Ascending aorta (tissue), 2 donors: Measurements from ENCODE around the gene RNF217. TPM values are rescaled to one million over a fixed set of nuclear protein-coding genes. Genes with fewer than 3 reads are reported as not detected.

Experiments used
- DNase-seq, 2 donors: peaks; one replicate each; pipeline ENCODE4 v3.0.0-alpha.2; 2019; ENCODE audit warnings: low spot score in 2 of 2
- H3K27ac ChIP-seq, 2 donors: fragments of 200-600 bp; sonication (generic); one replicate each; pipeline ENCODE4 v1.5.1; 2016 to 2017; ENCODE audit warnings: mild to moderate bottlenecking in 1 of 2
- H3K27me3 ChIP-seq: fragments of 200-600 bp; sonication (generic); one replicate; pipeline ENCODE4 v1.5.1; 2017
- H3K36me3 ChIP-seq, 2 donors: fragments of 200-600 bp; sonication (generic); one replicate each; pipeline ENCODE4 v1.5.1; 2016
- H3K4me1 ChIP-seq, 2 donors: fragments of 200-600 bp; sonication (generic); one replicate each; pipeline ENCODE4 v1.5.1; 2016 to 2017; ENCODE audit warnings: mild to moderate bottlenecking in 1 of 2
- H3K4me3 ChIP-seq, 2 donors: fragments of 200-600 bp; sonication (generic); one replicate each; pipeline ENCODE4 v1.5.1; 2016 to 2017; ENCODE audit warnings: mild to moderate bottlenecking in 1 of 2
- H3K9me3 ChIP-seq, 2 donors: fragments of 200-600 bp; sonication (generic); one replicate each; pipeline ENCODE4 v1.5.1; 2016
- CTCF ChIP-seq, 3 experiments: fragments of 200-600 bp in 2 of 3; fragments of 450-650 bp in 1 of 3; sonication (generic) in 2 of 3; IDR thresholded peaks; one replicate each; pipeline ENCODE4 v1.5.1; 2016 to 2019; ENCODE audit warnings: antibody characterized with exemption in 3 of 3, mild to moderate bottlenecking in 1 of 3, moderate library complexity in 1 of 3
- intact Hi-C: fragments of 100-400 bp; cut with DNase I; formaldehyde crosslinking; loops from one replicate; pipeline ENCODE4 v1.15.1; 2023
- total RNA-seq: library from RNA; depleted of rRNA; stranded (reverse); fragments of >200 nt; gene quantifications from one replicate; pipeline ENCODE4 v1.1.0, GENCODE V29; 2016

The RNF217 gene
- total RNA-seq, 1 donor from 2014 or later = 7.3 TPM

- Histone ChIP-seq H3K27me3 (no peaks in the 10 kb centered on the region), H3K36me3 (peaks cover 0 to 3% of the 10 kb centered on the region in 2 donors), H3K9me3 (no peaks in the 10 kb centered on the region), H3K27ac (no peak overlapping the region), H3K4me1 (peaks cover 0 to 4% of the 10 kb centered on the region in 2 donors), H3K4me3 (no peak overlapping the region)
- DNase-seq = no peak
- no peak for TF ChIP-seq CTCF (IDR thresholded peaks at IDR 0.05)
- intact Hi-C loops = loop anchor here (5.0 kb wide), 1 partner anchor 340 kb away; no protein-coding TSS in a partner anchor
Observed at GRCh38 chr6:124991764-124992295, 29.6 kb downstream of the RNF217 start.

- TF ChIP-seq CTCF (IDR thresholded peaks at IDR 0.05) = no peak
- no peak overlapping the region for H3K27ac ChIP-seq
- no peaks in the 10 kb centered on the region for H3K9me3 ChIP-seq
- H3K4me1 ChIP-seq = peaks cover 0 to 4% of the 10 kb centered on the region in 2 donors
- H3K27me3 ChIP-seq = no peaks in the 10 kb centered on the region
- no peak for DNase-seq
- H3K36me3 ChIP-seq = peaks cover 0 to 3% of the 10 kb centered on the region in 2 donors
- intact Hi-C loops = loop anchor here (5.0 kb wide), 1 partner anchor 341 kb away; no protein-coding TSS in a partner anchor
- no peak overlapping the region for H3K4me3 ChIP-seq
Observed at GRCh38 chr6:124993327-124993726, 31.1 kb downstream of the RNF217 start.

- peaks cover 0 to 8% of the 10 kb centered on the region in 2 donors for H3K4me1 ChIP-seq
- no peak for DNase-seq
- no peak for TF ChIP-seq CTCF (IDR thresholded peaks at IDR 0.05)
- H3K36me3 ChIP-seq = peaks cover 0 to 3% of the 10 kb centered on the region in 2 donors
- H3K27ac ChIP-seq = no peak overlapping the region
- no peaks in the 10 kb centered on the region for H3K27me3 ChIP-seq
- H3K4me3 ChIP-seq = no peak overlapping the region
- intact Hi-C loops = loop anchor here (5.0 kb wide), 1 partner anchor 342 kb away; no protein-coding TSS in a partner anchor
- no peaks in the 10 kb centered on the region for H3K9me3 ChIP-seq
Observed at GRCh38 chr6:124994648-124995047, 32.4 kb downstream of the RNF217 start.

- peaks cover 0 to 3% of the 10 kb centered on the region in 2 donors for H3K36me3 ChIP-seq
- no peak overlapping the region for H3K4me3 ChIP-seq
- H3K27me3 ChIP-seq = no peaks in the 10 kb centered on the region
- no peaks in the 10 kb centered on the region for H3K9me3 ChIP-seq
- TF ChIP-seq CTCF (IDR thresholded peaks at IDR 0.05) = no peak
- intact Hi-C loops = no loop called here
- H3K4me1 ChIP-seq = peaks cover 0 to 8% of the 10 kb centered on the region in 2 donors
- H3K27ac ChIP-seq = no peak overlapping the region
- DNase-seq = no peak
Observed at GRCh38 chr6:124995131-124995530, 32.9 kb downstream of the RNF217 start.

- intact Hi-C loops = no loop called here
- no peak for TF ChIP-seq CTCF (IDR thresholded peaks at IDR 0.05)
- Histone ChIP-seq H3K9me3 (no peaks in the 10 kb centered on the region), H3K36me3 (peaks cover 0 to 2% of the 10 kb centered on the region in 2 donors), H3K27ac (no peak overlapping the region), H3K4me1 (peaks cover 0 to 8% of the 10 kb centered on the region in 2 donors), H3K4me3 (no peak overlapping the region), H3K27me3 (no peaks in the 10 kb centered on the region)
- no peak for DNase-seq
Observed at GRCh38 chr6:124995645-124996325, 33.5 kb downstream of the RNF217 start.
